HUES6 (cell line): ENCODE results near the gene HDGFL2.
"Not testable (repeated sequence)": the region's sequence is repeated elsewhere in the genome, so short reads cannot be mapped to it uniquely, and the experiment has no call there.

Experiments used
- H3K27ac ChIP-seq: 2 replicates; pipeline ENCODE4 v1.7.0; 2013; ENCODE audit warnings: low read depth, mild to moderate bottlenecking, low read length, inconsistent platforms
- H3K27me3 ChIP-seq: 2 replicates; pipeline ENCODE4 v1.6.1; 2013; ENCODE audit warnings: low read length; ENCODE audit not compliant: control insufficient read depth, insufficient read depth
- H3K36me3 ChIP-seq: 2 replicates; pipeline ENCODE4 v1.6.1; 2013; ENCODE audit warnings: low read length; ENCODE audit not compliant: control insufficient read depth, insufficient read depth
- H3K4me1 ChIP-seq: 2 replicates; pipeline ENCODE4 v1.6.1; 2013; ENCODE audit warnings: low read length; ENCODE audit not compliant: control insufficient read depth, insufficient read depth
- H3K4me3 ChIP-seq: 2 replicates; pipeline ENCODE4 v1.5.1; 2013; ENCODE audit warnings: low read depth, low read length
- H3K9ac ChIP-seq: one replicate; pipeline ENCODE4 v1.6.1; 2013; ENCODE audit warnings: mild to moderate bottlenecking, low read length
- H3K9me3 ChIP-seq: 2 replicates; pipeline ENCODE4 v1.6.1; 2013; ENCODE audit warnings: low read depth, low read length; ENCODE audit not compliant: control insufficient read depth, insufficient read depth

The HDGFL2 gene

GRCh38 chr19:4521170-4521887 lies 49.2 kb downstream of the HDGFL2 start:
- no peaks in the 10 kb centered on the region for H3K9me3 ChIP-seq
- no peaks in the 10 kb centered on the region for H3K36me3 ChIP-seq
- H3K9ac ChIP-seq = no peak overlapping the region
- no peak overlapping the region for H3K27ac ChIP-seq
- peaks cover 7% of the 10 kb centered on the region; the same call in 1 of the 2 replicates for H3K4me1 ChIP-seq
- peaks cover 25% of the 10 kb centered on the region for H3K27me3 ChIP-seq
- no peak overlapping the region for H3K4me3 ChIP-seq

GRCh38 chr19:4521888-4522242 lies 49.8 kb downstream of the HDGFL2 start:
- Histone ChIP-seq H3K4me3 (no peak overlapping the region), H3K36me3 (no peaks in the 10 kb centered on the region), H3K4me1 (peaks cover 4% of the 10 kb centered on the region; the same call in 1 of the 2 replicates), H3K27ac (no peak overlapping the region), H3K9me3 (no peaks in the 10 kb centered on the region), H3K9ac (no peak overlapping the region), H3K27me3 (peaks cover 23% of the 10 kb centered on the region)

DNA sequence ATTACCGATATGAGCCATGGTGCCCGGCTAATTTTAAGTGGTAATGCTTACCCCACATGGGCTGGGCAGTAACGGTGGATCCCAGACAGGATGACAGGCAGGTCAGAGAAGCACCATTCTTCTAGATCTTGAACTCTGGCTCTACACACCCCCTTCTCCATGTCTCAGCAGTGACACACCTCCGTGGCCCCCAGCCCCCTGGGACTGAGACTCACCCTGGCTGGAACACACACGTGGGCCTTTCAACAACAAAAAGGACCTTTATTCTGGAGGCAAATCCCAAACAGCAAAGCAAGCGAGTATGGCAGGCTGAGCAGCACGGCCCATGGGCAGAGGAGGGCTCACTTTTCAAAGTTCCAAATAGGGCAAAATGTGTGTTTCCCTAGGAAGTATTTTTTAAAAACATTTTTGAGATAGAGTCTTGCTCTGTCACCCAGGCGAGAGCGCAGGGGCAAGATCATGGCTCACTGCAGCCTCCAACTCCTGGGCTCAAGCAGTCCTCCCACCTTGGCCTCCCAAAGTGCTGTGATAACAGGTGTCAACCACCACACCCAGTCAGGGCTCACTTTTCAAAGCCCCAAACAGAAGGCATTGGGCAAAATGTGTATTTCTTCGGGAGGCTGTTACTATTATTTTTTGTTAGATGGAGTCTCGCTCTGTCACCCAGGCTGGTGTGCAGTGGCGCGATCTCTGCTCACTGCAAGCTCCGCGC lies 50.4 kb downstream of the HDGFL2 start:
- peaks cover 4% of the 10 kb centered on the region; the same call in 1 of the 2 replicates for H3K4me1 ChIP-seq
- no peak overlapping the region for H3K4me3 ChIP-seq
- H3K27ac ChIP-seq = no peak overlapping the region
- H3K36me3 ChIP-seq = no peaks in the 10 kb centered on the region
- no peaks in the 10 kb centered on the region for H3K9me3 ChIP-seq
- peaks cover 19% of the 10 kb centered on the region for H3K27me3 ChIP-seq
- H3K9ac ChIP-seq = no peak overlapping the region

DNA sequence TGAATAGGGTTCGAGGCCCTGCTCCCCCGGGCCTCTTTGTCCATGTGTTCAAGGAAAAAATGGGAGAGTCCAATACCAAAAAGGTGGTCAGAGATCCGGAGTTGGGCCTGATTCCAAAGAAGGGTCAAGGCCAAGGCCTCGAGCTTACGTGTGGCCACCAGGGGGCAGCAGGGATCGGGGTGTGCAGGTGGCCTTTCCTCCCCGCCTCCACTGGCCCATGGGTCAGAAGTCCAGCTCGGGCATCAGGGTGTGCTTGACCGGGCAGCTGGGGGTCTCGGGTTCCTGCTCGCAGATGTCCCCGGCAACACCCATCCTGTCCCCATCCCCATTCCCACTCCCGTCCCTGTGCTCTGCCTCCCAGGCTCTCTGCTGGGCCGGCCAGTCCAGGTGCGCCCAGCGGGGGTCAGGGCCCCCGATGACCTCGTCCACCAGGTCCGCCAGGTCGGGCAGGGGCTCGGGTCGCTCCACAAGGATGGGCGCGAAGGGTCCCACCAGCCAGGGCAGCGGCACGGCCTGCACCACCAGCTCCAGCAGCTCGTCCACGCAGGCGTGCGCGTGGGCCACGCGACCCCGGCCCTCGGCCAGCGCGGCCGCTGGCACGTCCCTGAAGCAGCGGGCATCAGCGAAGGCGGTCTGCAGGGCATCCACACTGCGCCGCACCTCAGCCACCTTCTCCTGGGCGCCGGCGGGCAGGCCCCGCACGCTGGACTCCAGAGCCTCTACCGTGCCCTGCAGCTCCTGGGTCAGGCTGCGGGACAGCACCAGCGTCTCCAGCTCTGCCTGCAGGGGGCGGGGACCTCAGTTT lies 51.4 kb downstream of the HDGFL2 start:
- no peak overlapping the region for H3K9ac ChIP-seq
- H3K4me1 ChIP-seq = peaks cover 3% of the 10 kb centered on the region; the same call in 1 of the 2 replicates
- no peaks in the 10 kb centered on the region for H3K36me3 ChIP-seq
- H3K9me3 ChIP-seq = no peaks in the 10 kb centered on the region
- no peak overlapping the region for H3K4me3 ChIP-seq
- H3K27me3 ChIP-seq = peaks cover 19% of the 10 kb centered on the region
- no peak overlapping the region for H3K27ac ChIP-seq

- Histone ChIP-seq H3K4me1 (no peaks in the 10 kb centered on the region), H3K36me3 (no peaks in the 10 kb centered on the region), H3K27me3 (peaks cover 16% of the 10 kb centered on the region), H3K9ac (no peak overlapping the region), H3K9me3 (no peaks in the 10 kb centered on the region), H3K27ac (no peak overlapping the region), H3K4me3 (no peak overlapping the region)
Measured at GRCh38 chr19:4524808-4525562, 52.9 kb downstream of the HDGFL2 start.

DNA sequence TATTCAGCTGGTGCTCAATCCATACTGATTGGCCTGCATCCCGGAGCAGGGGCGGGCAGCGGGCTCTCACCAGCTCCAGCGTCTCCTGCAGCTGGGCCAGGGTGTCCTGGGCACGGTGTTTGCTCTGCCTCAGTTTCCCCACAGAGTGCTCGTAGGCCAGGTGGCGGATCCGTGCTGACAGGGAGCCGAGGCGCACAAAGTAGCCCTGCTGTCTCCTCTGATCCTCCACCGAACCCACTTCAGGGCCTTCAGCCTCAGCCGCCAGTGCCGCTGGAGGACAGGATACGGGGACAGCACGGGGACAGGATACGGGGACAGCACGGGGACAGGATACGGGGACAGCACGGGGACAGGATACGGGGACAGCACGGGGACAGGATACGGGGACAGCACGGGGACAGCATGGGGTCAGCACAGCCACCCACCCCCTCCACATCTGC lies 53.5 kb downstream of the HDGFL2 start:
- Histone ChIP-seq H3K9me3 (no peaks in the 10 kb centered on the region), H3K9ac (no peak overlapping the region), H3K27me3 (peaks cover 20% of the 10 kb centered on the region), H3K27ac (no peak overlapping the region), H3K4me3 (no peak overlapping the region), H3K36me3 (no peaks in the 10 kb centered on the region), H3K4me1 (no peaks in the 10 kb centered on the region)

DNA sequence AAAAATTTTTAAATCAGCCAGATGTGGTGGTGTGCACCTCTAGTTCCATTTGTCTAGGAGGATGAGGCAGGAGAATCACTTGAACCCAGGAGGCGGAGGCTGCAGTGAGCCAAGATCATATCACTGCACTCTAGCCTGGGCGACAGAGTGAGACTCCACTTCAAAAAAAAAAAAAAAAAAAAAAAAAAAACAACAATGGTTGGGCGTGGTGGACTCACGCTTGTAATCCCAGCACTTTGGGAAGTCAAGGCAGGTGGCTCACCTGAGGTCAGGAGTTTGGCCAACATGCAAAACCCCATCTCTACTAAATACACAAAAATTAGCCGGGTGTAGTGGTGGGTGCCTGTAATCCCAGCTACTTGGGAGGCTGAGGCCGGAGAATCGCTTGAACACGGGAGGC lies 55.3 kb downstream of the HDGFL2 start:
- not testable (repeated sequence) for H3K36me3 ChIP-seq, H3K27ac ChIP-seq, H3K9ac ChIP-seq, H3K4me1 ChIP-seq, H3K9me3 ChIP-seq, H3K4me3 ChIP-seq
- H3K27me3 ChIP-seq = peaks cover 14% of the 10 kb centered on the region; the same call in 1 of the 2 replicates

DNA sequence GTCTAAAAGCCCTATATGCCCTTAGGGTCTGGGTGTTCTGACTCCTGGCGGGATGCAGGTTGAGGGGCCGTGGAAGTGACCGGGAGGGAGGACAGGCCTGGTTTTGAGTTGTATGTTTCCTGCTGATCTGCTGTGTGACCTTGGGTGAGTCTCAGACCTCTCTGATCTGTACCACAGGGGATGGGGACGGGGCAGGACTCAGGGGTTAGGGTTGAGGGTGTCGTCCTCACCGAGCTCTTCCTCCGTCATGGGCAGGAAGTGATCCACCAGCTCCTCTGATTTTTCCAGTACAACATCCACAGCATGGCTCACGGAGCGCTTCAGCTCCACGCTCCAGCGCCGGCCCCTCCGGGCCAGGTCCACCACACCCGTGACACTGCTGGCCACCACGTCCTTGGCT lies 56.7 kb downstream of the HDGFL2 start:
- H3K36me3 ChIP-seq = no peaks in the 10 kb centered on the region
- no peaks in the 10 kb centered on the region for H3K4me1 ChIP-seq
- H3K9ac ChIP-seq = no peak overlapping the region
- H3K27me3 ChIP-seq = peaks cover 23% of the 10 kb centered on the region
- no peak overlapping the region for H3K27ac ChIP-seq
- H3K4me3 ChIP-seq = no peak overlapping the region
- H3K9me3 ChIP-seq = no peaks in the 10 kb centered on the region

DNA sequence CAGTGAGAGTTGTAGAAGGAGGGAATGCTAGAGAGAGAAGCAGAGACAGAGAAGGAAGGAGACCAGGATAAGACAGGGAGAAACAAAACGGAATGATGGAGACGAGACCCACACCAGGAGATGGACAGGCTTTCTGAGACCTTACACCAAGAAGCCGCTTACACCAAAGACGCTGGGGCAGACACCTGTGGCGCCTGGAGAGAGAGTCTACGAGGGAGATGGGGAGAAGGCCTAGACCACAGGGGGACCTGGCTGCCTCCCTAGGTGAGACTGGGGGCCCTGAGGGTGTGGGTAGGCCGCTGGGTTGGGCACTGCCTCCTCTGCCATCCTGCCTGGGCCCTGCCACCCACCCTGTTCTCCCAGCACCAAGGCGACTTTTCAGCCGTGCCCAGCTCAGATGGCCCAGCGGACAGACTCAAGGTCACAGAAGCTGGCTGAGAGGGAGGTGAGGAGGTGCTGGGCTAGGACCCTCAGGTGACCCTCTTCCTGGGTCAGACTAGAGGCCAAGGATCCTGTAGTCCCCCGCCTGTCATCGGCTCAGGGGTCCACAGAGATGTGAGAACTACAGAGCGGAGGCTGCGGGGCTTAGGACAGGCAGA lies 57.9 kb downstream of the HDGFL2 start:
- no peak overlapping the region for H3K27ac ChIP-seq
- H3K4me1 ChIP-seq = peaks cover 2% of the 10 kb centered on the region; the same call in 1 of the 2 replicates
- H3K4me3 ChIP-seq = no peak overlapping the region
- no peak overlapping the region for H3K9ac ChIP-seq
- peaks cover 34% of the 10 kb centered on the region for H3K27me3 ChIP-seq
- no peaks in the 10 kb centered on the region for H3K36me3 ChIP-seq
- no peaks in the 10 kb centered on the region for H3K9me3 ChIP-seq

- no peaks in the 10 kb centered on the region for H3K36me3 ChIP-seq
- peaks cover 34% of the 10 kb centered on the region for H3K27me3 ChIP-seq
- no peak overlapping the region for H3K9ac ChIP-seq
- H3K4me3 ChIP-seq = no peak overlapping the region
- H3K9me3 ChIP-seq = no peaks in the 10 kb centered on the region
- H3K27ac ChIP-seq = no peak overlapping the region
- peaks cover 2% of the 10 kb centered on the region; the same call in 1 of the 2 replicates for H3K4me1 ChIP-seq
Measured at GRCh38 chr19:4531562-4532165, 59.6 kb downstream of the HDGFL2 start.
